Loucy (cell line): ENCODE measurements around the gene TMCO6.
"Not testable (repeated sequence)": the region's sequence is repeated elsewhere in the genome, so short reads cannot be mapped to it uniquely, and the experiment has no call there.

Experiments used
- H2AFZ ChIP-seq: fragments of 200-600 bp; sonication (generic); 2 replicates; pipeline ENCODE4 v1.6.0; 2016; ENCODE audit warnings: antibody characterized with exemption, mild to moderate bottlenecking, low read length, moderate library complexity
- H3F3A ChIP-seq: fragments of 200-600 bp; 2 replicates; pipeline ENCODE4 v1.6.0; 2016; ENCODE audit warnings: antibody characterized with exemption, low read depth, mild to moderate bottlenecking
- H3K27me3 ChIP-seq: fragments of 200-600 bp; sonication (generic); 2 replicates; pipeline ENCODE4 v1.6.1; 2014; ENCODE audit warnings: low read length, mild to moderate bottlenecking; ENCODE audit not compliant: insufficient read depth, poor library complexity, severe bottlenecking
- H3K36me3 ChIP-seq: fragments of 200-600 bp; sonication (generic); 2 replicates; pipeline ENCODE4 v1.6.1; 2016; ENCODE audit warnings: low read length; ENCODE audit not compliant: insufficient read depth
- H3K4me1 ChIP-seq: fragments of 200-600 bp; sonication (generic); 2 replicates; pipeline ENCODE4 v1.5.1; 2014; ENCODE audit warnings: low read length, mild to moderate bottlenecking; ENCODE audit not compliant: insufficient read depth, poor library complexity, severe bottlenecking
- H3K4me2 ChIP-seq: fragments of 200-600 bp; sonication (generic); 2 replicates; pipeline ENCODE4 v1.6.0; 2014; ENCODE audit warnings: antibody characterized with exemption, low read length, low read depth, mild to moderate bottlenecking; ENCODE audit not compliant: poor library complexity, severe bottlenecking
- H3K4me3 ChIP-seq: fragments of 200-600 bp; sonication (generic); 2 replicates; pipeline ENCODE4 v1.5.1; 2014; ENCODE audit warnings: low read length, mild to moderate bottlenecking, mixed read lengths; ENCODE audit not compliant: poor library complexity, severe bottlenecking
- H3K79me2 ChIP-seq: fragments of 200-600 bp; sonication (generic); 2 replicates; pipeline ENCODE4 v1.6.1; 2014; ENCODE audit warnings: low read length; ENCODE audit not compliant: insufficient read depth
- H3K9ac ChIP-seq: fragments of 200-600 bp; sonication (generic); 2 replicates; pipeline ENCODE4 v1.6.0; 2014; ENCODE audit warnings: mild to moderate bottlenecking, low read depth, low read length, moderate library complexity; ENCODE audit not compliant: poor library complexity, severe bottlenecking
- H3K9me2 ChIP-seq: fragments of 200-600 bp; sonication (generic); replicated peaks from 2 replicates; pipeline ENCODE4 v1.6.1; 2016; ENCODE audit warnings: low read depth, low read length, mixed read lengths
- H3K9me3 ChIP-seq: fragments of 200-600 bp; sonication (generic); 2 replicates; pipeline ENCODE4 v1.6.1; 2014; ENCODE audit warnings: mild to moderate bottlenecking, antibody characterized with exemption, low read length, low read depth; ENCODE audit not compliant: insufficient read depth
- H4K20me1 ChIP-seq: fragments of 200-600 bp; sonication (generic); 2 replicates; pipeline ENCODE4 v1.6.0; 2014; ENCODE audit warnings: antibody characterized with exemption, low read length, mild to moderate bottlenecking; ENCODE audit not compliant: insufficient read depth, poor library complexity, severe bottlenecking
- EZH2phosphoT487 ChIP-seq: fragments of 200-600 bp; IDR thresholded peaks from 2 replicates; pipeline ENCODE4 v1.6.1; 2018; ENCODE audit warnings: antibody characterized with exemption, mild to moderate bottlenecking, moderate library complexity, borderline replicate concordance
- TF ChIP-seq, protein P1 (sequence below): fragments of 200-600 bp; sonication (generic); conservative IDR thresholded peaks from 2 replicates; pipeline ENCODE4 v1.5.1; 2014; ENCODE audit warnings: mild to moderate bottlenecking, antibody characterized with exemption, low read length

TMCO6 gene

DNA sequence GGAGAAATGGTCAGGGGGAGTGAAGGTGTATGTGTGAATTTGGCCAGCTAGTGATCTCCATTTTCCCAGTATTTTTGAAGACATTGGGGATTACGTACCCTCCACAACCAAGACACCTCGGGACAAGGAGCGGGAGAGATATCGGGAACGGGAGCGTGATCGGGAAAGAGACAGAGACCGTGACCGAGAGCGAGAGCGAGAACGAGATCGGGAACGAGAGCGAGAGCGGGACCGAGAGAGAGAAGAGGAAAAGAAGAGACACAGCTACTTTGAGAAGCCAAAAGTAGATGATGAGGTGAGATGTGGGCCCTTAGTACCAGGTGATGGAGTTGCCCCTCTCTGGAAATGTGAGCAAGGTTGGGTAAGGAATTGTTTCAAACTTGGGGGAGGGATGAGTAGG, 19.6 kb downstream of the TMCO6 start:
- no peak overlapping the region for H3K4me3 ChIP-seq
- H3K9ac ChIP-seq, result no peak overlapping the region
- H3F3A ChIP-seq, result 0 out of 2 replicates have a peak, but pooled peaks cover 4% of the 10 kb centered on the region
- no peaks in the 10 kb centered on the region for H3K9me3 ChIP-seq
- no peaks in the 10 kb centered on the region for H4K20me1 ChIP-seq
- H3K27me3 ChIP-seq, result no peaks in the 10 kb centered on the region
- no peaks in the 10 kb centered on the region for H3K79me2 ChIP-seq
- H3K4me2 ChIP-seq, result no peak overlapping the region
- peaks cover under 1% of the 10 kb centered on the region for H3K4me1 ChIP-seq
- H3K36me3 ChIP-seq, result peaks cover 87% of the 10 kb centered on the region; the same call in 1 of the 2 replicates
- TF ChIP-seq, protein P1, sequence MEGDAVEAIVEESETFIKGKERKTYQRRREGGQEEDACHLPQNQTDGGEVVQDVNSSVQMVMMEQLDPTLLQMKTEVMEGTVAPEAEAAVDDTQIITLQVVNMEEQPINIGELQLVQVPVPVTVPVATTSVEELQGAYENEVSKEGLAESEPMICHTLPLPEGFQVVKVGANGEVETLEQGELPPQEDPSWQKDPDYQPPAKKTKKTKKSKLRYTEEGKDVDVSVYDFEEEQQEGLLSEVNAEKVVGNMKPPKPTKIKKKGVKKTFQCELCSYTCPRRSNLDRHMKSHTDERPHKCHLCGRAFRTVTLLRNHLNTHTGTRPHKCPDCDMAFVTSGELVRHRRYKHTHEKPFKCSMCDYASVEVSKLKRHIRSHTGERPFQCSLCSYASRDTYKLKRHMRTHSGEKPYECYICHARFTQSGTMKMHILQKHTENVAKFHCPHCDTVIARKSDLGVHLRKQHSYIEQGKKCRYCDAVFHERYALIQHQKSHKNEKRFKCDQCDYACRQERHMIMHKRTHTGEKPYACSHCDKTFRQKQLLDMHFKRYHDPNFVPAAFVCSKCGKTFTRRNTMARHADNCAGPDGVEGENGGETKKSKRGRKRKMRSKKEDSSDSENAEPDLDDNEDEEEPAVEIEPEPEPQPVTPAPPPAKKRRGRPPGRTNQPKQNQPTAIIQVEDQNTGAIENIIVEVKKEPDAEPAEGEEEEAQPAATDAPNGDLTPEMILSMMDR, result no peak
- no peak for TF ChIP-seq EZH2phosphoT487
- H2AFZ ChIP-seq, result no peak overlapping the region
- no peaks in the 10 kb centered on the region for H3K9me2 ChIP-seq

DNA sequence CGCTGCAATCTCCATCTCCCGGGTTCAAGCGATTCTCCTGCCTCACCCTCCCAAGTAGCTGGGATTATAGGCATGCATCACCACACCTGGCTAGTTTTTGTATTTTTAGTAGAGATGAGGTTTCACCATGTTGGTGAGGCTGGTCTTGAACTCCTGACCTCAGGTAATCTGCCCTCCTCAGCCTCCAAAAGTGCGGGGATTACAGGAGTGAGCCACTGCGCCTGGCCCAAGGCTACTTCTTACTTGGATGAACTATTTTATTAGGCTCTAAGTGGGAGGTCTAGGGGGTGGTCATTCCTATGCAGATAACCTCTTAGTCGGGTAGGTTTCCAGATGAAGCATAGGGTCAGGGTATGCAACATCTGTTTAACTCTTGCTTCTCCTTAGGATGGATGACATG, 21.1 kb downstream of the TMCO6 start:
- not testable (repeated sequence) for H3K4me1 ChIP-seq, H3K9ac ChIP-seq, H3K79me2 ChIP-seq, H2AFZ ChIP-seq, H3K27me3 ChIP-seq, H3K4me3 ChIP-seq, H3K9me3 ChIP-seq, H3K9me2 ChIP-seq, H3K4me2 ChIP-seq, H4K20me1 ChIP-seq, H3F3A ChIP-seq
- H3K36me3 ChIP-seq, result peaks cover 72% of the 10 kb centered on the region; the same call in 1 of the 2 replicates

DNA sequence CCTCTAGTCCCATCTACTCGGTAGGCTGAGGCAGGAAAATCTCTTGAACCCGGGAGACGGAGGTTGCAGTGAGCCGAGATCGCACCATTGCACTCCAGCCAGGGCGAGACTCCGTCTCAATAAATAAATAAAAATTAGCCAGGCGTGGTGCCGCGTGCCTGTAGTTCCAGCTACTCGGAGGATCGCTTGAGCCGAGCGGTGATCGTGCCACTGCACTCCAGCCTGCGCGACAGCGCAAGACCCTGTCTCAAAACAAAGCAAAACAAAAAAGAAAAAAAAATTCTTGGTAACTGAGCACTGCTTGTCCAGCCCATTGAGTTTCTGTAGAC, 24.7 kb downstream of the TMCO6 start:
- Histone ChIP-seq H3K9me3 (no peaks in the 10 kb centered on the region), H3K27me3 (peaks cover 4% of the 10 kb centered on the region), H2AFZ (peak overlapping the region; percentile 74), H3K4me1 (peaks cover 26% of the 10 kb centered on the region), H3K36me3 (peaks cover 50% of the 10 kb centered on the region; the same call in 1 of the 2 replicates), H3K4me3 (peak overlapping the region; percentile 99), H3K79me2 (peaks cover 33% of the 10 kb centered on the region), H3K4me2 (peak overlapping the region; percentile 66), H3K9me2 (no peaks in the 10 kb centered on the region), H3K9ac (peak overlapping the region; percentile 90), H3F3A (0 out of 2 replicates have a peak, but pooled peaks cover 4% of the 10 kb centered on the region), H4K20me1 (peaks cover 25% of the 10 kb centered on the region)
- TF ChIP-seq, protein P1, result no peak
- TF ChIP-seq EZH2phosphoT487, result no peak

DNA sequence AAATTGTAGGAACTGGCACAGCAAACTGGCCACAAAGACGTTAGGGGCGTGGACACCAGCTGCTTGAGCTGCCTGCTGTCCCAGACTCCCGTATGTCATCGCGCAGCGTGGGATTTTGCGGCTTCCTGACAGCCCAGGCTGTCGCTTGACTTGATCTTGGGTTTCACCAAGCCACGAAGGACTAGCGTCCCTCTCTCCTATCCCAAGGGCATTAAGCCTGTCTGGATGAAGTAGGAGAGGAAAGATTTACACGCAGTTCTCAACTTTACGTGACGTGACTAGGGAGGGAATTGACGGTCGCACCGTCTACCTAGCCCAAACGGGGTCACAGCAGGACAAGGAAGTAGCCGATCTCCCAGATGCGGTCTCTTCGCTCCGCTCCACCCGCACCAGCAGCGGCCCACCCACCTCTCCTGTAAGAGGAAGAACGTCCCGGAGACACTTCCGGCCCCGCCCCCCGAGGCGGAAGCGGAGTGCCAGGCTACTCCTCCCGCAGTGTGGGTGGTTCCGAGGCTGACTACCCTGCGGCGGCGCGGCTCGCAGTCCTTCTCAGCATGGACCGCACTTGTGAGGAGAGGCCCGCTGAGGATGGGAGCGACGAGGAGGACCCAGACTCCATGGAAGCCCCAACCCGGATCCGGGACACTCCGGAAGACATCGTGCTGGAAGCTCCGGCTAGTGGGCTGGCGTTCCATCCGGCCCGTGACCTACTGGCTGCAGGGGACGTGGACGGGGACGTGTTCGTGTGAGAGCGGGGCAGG, 25.3 kb downstream of the TMCO6 start, which contains the start of gene WDR55:
WDR55 (plus strand) TSS at position 546 of the 761 bp plus-strand sequence; CDS start at position 555, 9 bp downstream.
- Histone ChIP-seq H4K20me1 (peaks cover 25% of the 10 kb centered on the region), H3K9me2 (no peaks in the 10 kb centered on the region), H3K36me3 (peaks cover 50% of the 10 kb centered on the region; the same call in 1 of the 2 replicates), H3K79me2 (peaks cover 36% of the 10 kb centered on the region), H3K4me3 (peak within 1 kb of the TSS; percentile 99), H3K27me3 (peaks cover 4% of the 10 kb centered on the region), H3F3A (0 out of 2 replicates have a peak, but pooled peaks cover 4% of the 10 kb centered on the region), H3K4me1 (peaks cover 26% of the 10 kb centered on the region), H3K9ac (peak within 1 kb of the TSS; percentile 90), H2AFZ (peak within 1 kb of the TSS; percentile 74), H3K4me2 (peak within 1 kb of the TSS; percentile 66), H3K9me3 (no peaks in the 10 kb centered on the region)
- TF ChIP-seq EZH2phosphoT487, result no peak

DNA sequence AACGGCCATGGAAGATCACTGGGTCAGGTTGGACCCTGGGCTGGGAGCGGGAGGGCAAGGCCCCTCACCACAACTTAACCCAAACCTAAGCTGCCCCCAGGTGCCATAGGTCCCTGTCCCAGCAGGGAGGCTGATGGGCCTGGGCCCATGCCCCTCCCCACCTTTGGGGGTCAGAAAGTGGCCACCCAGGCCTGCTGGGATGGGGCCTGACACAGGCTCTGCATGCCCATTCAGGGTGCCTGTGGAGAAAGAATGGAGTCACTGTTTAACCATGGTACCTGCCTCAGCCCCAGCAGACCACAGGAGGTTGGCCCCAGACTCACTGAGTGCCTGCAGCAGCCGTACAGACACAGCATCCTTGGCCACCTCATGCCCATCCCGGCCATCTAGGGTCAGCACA, 31.8 kb downstream of the TMCO6 start:
- Histone ChIP-seq H4K20me1 (peaks cover 18% of the 10 kb centered on the region), H3K79me2 (peaks cover 23% of the 10 kb centered on the region), H3K36me3 (peaks cover 58% of the 10 kb centered on the region; the same call in 1 of the 2 replicates), H3K4me1 (peaks cover 16% of the 10 kb centered on the region)
- not testable (repeated sequence) for H3K9me3 ChIP-seq, H3K27me3 ChIP-seq, H3K9me2 ChIP-seq, H3K4me3 ChIP-seq, H3F3A ChIP-seq, H2AFZ ChIP-seq, H3K4me2 ChIP-seq, H3K9ac ChIP-seq
